NCI-H1417 treated with DMSO at 0.1 percent for 48 hours (cell line): ENCODE results near the gene SPG11.
"Not testable (repeated sequence)": the region's sequence is repeated elsewhere in the genome, so short reads cannot be mapped to it uniquely, and the experiment has no call there.

Source experiments
- DNase-seq: peaks from one replicate; lab custom pipeline; 2025; lab: John Stamatoyannopoulos, UW

SPG11 gene

DNA sequence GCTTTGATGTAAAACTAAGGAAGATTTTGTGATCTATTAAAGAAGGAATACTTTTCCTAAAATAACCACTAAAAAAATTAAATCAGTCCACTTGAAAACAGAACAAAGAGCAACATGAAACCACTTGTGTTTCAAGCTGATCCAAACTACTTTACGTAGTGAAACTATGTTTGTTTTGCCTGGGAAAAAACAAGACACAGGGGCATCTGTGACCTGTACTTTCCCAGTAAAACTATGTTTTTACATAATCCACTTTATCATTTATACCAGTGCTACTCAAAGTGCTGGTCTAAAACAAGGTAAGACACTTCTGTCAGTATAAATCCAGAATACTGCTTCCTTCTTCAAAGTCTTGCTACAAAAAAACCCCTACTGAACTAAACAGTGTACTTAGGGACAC lies 56.7 kb downstream of the SPG11 start:
- no peak for DNase-seq

DNA sequence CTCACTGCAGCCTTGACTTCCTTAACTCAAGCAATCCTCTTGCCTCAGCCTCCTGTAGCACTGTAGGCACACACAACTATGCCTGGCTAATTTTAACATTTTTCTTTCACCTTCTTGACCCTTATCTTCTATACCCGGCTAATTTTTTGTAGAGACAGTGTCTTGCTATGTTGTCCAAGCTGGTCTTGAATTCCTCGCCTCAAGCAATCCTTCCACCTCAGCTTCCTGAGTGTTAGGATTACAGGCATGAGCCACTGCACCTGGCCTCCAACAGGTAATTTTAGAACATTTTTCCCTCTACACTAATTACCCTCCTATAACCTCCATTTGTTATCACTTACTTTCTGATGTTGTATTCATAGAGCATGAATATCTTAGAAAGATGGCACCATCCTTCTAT lies 60.3 kb downstream of the SPG11 start:
- no peak for DNase-seq

DNA sequence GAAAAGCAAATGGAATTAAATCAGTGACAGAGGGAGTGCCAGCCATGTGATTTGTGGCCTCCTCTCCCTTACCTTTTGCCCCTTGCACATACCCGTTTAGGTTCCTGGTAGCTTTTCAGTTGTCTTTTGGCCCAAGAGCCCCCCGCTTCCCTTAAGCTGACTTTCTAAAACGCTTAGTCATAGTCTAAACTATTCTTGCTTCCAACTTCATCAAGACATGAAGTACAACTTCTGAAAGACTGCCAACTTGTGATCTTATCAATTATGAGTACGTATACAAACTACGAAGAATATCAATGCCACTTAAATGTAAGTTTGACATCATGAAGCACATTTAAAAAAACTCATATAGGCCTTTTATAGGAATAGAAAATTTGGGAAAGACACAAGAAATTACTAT lies 64.6 kb downstream of the SPG11 start:
- DNase-seq: no peak

DNA sequence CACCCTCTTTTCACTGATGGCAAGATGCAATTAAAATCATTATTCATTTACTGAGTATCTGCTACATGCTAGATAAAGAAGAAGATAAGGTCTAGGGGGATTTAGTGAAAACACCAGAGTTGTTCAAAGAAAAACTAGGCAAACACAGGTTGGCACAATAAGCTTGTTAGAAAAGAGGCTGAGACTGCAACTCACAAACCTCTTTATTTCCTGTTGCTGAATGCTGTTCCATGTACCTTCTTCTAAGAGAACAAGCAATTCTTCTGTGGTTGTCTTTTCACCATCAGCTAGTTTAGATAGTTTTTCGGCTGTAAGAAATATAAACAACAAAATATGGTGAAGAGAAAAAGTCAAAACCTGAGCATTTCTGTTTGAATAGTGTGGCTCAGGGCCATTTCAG lies 65.4 kb downstream of the SPG11 start:
- DNase-seq: no peak

DNA sequence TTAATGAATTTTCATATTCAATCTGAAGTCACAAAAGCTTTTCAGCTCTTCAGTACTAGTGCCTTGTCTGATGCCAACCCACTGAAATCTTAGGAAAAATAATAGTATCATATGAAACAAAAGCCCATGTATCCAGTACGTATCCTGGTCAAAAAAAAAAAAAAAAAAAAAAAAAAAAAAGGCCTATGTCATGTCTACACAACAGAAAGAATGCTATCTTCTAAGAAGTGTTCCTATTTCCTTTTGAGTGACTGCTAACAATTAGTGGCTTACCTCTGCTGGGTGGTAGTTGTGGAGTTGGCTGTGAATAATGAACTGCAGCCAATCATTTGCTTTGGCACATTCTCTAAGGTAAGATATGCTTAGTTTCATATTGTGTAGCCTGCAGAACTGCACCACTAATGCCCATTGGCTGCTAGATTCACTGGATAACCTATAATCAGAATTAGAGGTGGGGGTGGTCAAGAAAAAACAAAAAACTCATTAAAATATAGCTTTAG lies 66.9 kb downstream of the SPG11 start:
- no peak for DNase-seq

DNA sequence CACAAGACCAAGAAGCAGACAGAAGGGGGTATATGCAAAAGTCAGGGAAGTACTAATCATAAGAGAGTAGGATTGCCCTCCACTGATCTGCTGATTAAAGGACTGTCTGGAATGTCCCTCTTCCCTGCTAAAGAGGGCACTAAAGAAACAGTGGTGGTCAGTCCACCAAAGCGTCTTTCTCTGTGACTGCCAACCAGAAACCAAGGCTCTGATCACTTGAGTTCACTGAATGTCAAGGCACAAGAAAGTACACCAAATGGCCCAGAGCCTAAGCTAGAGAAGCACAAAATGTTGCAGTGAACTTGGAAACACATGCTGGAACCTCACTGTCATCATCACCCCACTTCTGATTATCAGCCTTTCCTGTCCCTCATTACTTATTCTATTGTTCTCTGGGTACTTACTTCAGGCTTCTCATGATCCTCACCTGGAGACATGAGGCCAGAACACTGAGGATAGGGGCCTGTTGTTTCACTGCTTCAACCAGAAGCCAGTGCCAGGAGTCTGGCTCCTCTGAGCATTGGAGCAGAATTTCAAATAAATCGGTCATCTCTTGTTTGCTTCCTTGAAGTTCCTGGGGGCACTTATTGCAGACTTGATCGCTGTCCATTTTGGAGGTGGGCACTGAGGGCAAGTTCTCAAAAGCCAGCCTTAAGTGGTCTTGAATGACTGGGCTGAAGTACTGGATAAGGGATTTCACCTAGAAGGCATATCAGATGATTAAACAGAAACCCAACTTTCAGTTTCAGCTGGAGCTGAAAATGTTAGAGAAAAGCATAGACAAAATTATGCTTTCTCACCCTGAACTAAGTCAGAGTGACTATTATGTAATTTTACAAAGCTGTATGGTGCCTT lies 67.6 kb downstream of the SPG11 start:
- DNase-seq: no peak

DNA sequence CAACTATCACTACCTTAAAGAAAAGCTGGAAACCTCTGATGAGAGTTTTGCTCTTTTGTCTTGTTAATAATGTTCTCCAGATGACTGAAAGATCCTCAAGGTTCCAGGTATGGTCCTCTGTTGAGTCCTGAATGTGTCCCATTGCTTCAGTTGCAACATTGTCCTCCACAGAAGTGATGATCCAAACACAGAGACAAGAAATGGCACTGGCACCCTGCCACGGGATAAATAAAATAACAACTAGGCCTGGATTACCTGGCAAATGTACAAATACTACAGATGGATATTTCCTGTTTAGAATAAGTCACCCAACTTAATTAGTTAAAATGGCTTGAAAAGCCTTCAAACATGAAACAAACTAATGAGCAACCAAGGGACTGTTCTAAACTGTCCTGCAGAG lies 68.2 kb downstream of the SPG11 start:
- no peak for DNase-seq

DNA sequence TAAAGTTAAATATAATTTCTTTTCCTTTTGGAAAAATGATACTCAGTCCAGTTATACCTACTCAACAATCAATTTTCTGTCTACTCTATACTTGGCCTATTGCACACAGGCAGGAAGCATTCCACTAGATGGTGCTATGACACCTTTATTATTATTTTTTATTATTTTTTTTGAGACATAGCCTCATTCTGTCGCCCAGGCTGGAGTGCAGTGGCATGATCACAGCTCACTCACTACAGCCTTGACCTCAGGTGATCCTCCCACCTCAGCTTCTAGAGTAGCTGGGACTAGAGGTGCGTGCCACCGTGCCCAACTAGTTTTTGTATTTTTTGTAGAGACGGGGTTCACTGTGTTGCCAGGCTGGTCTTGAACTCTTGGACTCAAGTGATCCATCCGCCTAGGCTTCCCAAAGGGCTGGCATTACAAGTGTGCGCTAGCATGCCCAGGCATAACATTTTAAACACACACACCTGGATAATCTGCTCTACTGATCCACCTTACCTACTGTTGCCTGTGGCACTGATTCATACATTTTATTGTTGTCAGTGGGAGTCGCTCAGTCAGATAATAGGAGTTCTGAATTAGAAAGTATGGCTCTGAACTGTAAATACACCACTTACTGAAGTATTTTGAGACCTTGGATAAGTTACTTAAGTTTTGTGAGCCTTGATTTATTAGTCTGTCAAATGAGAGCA lies 70.3 kb downstream of the SPG11 start:
- DNase-seq: no peak

DNA sequence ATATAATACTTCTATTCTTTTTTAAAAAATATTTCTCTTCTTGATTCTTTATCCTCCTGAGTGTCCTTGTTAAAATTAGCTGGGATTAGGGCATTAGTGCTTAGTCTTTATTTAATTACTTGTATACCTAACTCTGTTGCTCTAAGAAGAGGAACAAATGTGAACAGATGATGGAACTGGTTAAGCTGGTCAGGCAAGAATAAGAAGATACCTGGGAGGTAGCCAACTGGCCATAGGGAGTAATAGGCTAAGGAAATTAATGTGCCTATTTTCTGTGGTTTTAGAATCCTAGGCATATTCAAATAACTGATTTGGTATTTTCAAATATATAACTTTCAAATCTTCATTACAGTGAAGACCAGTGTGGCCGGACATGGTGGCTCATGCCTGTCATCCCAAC lies 72.1 kb downstream of the SPG11 start:
- DNase-seq: no peak

DNA sequence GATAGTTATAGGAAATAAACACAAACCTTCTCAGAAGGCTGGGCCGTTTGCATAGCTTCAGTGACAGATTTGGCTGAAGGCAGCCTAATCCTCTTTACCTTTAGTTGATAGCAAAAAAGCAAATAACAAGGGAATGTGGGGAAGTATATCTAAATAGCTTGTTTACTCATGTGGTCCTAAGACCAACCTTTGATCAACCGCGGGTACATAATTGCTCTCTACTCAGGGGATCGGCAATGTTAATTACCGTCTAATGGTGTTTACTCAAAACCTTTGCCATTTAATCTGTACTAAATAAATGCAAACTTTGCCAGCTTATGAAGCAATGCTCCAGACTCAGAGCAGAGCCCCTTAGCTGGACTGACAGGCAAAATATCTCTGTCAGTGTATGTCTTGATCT lies 74.9 kb downstream of the SPG11 start:
- no peak for DNase-seq

DNA sequence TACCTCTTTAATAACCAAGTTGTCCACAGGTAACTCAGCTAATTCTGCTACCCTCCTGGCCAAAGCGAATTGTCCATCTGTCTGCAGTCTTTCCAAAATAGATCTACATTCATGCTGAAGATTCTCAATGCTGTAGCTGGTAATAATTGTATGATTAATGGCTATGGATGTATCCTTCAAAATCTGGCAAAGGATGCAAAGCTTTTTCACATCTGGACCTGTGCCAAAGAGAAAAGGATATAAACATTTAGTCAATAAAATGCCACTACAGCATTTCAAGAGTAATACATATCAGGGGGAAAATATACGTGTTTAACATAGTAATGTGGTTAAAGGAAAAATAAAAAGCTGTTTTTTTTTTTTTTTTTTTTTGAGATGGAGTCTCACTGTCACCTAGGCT lies 77.8 kb downstream of the SPG11 start:
- DNase-seq: no peak

DNA sequence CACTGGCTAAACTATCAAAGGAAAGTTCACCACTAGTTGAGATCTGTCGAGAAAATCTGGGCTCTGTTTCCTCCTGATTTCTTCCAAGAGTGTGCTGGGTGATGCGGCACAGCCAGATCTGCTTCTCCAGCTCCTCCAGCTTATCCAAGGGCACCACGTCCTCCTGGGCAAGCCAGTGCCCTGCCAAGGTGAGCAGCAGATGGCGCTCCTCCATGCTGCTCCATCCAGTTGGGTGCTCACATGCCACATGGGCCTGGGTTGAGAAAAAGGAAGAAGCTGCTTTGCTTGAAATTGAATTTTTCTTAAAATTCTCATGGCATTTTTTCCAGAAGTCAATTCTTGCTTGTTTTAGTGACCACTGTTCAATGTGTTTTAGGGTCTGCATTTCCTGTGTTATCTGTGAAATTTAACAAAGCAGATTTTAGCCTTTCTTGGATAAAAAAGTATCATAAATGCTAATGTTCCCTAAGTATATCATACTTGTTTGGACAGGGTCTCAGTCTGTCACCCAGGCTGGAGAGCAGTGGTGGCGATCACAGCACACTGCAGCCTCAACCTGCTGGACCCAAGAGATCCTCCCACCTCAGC lies 79.2 kb downstream of the SPG11 start:
- DNase-seq: no peak

DNA sequence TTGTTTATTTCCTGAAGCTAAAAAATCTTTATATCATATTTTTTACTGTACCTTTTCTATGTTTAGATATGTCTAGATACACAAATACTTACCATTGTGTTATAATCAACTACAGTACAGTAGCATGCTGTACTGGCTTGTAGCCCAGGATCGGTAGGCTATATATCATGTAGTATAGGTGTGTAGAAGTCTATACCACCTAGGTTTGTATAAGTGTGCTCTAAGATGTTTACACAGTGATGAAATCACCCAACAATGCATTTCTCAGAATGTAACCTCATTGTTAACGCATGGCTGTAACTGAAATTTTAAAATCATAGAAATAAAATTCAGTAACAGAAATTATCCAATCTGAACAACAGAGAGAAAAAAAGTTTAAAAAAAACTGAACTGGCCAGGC lies 83.4 kb downstream of the SPG11 start:
- no peak for DNase-seq

DNA sequence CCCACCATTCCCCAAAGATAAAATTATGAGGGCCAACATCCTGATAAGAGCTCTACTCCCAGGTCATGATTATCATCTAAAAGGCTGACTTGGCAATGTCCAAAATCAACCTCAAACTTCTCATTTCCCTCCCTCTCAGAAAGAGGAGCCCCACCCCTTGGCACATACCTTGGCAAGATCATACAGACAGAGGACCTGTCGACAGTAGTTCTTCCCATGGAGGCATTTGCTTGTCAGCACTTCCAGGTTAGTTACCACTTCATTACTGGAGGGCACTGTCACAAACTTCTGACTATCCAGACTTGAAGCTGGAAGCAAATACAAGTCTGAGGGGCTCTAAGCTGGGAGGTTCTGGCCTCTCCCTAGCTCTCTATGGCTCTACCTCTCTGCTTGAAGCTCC lies 88.7 kb downstream of the SPG11 start:
- no peak for DNase-seq

DNA sequence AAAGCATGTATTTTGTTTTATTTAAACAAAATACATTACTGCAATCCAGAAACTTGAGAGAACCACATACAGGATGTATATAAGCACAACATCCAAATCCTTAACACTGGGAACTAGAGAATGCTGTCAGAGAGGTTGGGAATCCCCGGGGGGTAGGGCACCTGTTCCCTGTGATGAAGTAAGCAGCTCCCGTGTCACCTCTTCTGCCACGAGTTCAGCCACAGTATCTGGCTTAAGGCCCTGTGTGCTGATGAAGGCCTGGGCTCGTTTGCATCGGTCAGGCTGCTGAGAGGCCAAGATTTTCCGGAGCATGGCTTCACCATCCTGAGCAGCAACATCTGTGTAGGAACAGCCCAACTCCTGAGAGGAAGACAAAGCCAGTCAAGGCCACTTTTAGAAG lies 90.1 kb downstream of the SPG11 start:
- DNase-seq: no peak

DNA sequence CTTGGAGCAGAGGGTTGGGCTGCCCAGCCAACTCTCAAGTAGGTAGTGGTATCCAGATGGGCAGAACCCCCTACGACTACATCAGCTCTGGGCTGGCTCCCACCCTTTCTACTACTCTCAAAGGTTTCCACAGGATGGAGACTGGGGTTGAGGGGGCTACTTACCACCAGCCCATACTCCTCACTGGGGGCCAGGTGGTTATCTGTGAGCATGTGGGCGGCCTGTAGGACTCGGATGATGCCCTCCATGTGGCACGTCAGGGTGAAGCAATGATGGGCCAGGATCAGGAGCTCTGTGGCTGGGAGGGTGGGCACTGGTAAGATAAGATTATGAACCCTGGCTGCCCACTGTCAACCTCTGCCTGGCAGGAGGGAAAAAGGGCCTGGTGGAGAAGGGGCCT lies 93.1 kb downstream of the SPG11 start:
- no peak for DNase-seq

DNA sequence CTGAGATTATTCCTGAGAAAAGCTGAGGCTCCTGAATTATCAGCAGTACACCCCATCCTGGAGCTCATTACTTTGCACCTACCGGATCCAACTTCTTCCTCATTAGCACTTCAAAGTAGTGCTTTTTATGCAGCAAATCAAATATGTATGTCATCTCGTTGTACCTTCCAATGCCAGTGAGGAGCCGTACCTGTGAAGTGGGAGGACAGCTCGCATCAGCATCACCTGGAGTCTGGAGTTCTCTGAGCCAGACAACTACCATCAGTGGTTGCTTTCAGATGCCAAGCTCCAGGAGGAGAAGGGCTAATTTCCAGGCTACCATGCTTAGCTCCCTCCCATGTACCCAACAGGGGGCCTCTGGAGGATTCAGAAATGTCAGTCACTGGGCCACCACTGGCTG lies 94.1 kb downstream of the SPG11 start:
- DNase-seq: no peak

DNA sequence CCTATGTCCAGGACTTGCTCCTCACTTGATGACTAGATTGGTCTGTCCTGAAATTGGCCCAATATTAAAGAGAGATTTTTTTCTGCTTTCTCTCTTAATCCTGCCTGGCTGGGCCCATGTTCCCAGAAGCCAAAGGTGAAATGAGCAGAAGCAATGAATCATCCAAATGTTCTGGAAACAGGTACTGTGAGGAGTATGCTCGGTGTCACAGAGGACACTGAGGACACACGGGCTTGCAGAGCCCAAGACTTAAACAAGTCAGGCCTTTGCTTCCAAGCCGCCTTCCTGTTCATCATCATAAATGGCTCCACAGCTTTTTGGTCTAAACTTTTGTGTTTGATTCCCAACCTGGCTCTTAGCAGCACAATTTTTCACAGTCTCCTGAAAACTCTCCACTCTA lies 95.1 kb downstream of the SPG11 start:
- no peak for DNase-seq

DNA sequence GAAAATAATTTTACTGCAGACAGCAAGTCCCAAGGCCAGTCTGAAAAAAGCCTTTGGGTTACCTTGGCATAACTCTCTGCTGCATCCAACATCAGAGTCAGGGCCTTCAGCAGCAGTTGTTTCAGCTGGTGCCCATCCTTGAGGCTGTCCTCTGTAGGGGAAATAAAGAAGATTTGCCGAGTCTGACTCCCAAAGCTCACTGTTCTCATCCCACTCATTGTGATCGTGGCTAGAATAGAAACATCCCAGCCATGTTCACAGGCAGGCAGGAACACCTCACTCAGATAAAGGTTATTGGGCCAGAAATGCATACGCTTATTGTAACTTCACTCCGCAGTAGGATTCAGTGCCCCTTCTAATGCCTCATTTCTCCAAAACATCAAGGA lies 97.3 kb downstream of the SPG11 start:
- no peak for DNase-seq

DNA sequence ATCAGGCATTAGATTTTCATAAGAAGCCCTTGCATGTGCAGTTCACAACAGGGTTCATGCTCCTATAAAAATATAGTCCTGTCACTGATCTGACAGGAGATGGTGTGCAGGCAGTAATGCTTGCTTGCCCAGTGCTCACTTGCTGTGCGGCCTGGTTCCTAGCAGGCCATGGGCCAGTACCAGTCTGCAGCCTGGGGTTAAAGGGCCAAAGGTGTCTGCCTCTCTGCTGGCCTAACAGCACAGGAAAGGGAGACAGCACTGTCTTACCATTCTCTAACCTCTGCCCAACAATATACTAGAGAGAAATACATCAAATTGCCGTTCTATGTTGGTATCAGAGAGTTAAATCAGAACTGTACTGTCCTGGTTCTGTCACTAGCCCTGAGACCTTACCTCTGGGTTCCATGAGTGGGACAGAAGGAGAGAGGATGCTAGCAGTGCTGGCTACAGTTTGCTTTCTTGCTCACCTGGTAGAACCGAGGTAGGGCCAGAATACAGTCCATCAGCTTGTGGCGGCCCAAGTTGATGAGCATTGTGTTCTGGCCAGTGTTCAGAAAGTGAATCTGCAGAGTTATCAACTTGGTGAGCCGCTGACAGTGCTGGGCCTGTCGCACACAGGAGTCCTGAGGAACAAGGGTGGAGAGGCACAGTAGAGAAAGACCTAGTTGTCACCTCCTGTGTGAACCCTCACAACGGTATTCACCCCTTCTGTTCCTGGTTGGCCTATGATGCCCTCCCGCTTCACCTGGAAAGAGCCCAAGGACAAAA lies 97.9 kb downstream of the SPG11 start:
- no peak for DNase-seq

DNA sequence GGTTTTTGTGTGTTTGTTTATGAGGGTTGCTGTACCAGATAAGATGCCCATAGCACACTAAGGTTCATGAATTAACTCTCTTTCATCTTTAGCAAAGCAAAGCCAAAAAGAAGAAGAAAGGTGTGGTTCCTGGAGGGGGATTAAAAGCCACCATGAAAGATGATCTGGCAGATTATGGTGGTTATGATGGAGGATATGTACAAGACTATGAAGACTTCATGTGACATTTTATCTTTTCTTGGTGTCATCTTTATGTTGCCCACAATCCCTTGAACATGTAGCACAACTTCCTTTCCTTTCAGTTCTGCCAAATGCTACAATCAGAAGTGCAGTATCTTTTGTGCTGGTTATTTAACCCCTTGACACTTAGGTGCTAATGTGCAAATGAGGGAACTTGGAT lies 102.5 kb downstream of the SPG11 start:
- not testable (repeated sequence) for DNase-seq

DNA sequence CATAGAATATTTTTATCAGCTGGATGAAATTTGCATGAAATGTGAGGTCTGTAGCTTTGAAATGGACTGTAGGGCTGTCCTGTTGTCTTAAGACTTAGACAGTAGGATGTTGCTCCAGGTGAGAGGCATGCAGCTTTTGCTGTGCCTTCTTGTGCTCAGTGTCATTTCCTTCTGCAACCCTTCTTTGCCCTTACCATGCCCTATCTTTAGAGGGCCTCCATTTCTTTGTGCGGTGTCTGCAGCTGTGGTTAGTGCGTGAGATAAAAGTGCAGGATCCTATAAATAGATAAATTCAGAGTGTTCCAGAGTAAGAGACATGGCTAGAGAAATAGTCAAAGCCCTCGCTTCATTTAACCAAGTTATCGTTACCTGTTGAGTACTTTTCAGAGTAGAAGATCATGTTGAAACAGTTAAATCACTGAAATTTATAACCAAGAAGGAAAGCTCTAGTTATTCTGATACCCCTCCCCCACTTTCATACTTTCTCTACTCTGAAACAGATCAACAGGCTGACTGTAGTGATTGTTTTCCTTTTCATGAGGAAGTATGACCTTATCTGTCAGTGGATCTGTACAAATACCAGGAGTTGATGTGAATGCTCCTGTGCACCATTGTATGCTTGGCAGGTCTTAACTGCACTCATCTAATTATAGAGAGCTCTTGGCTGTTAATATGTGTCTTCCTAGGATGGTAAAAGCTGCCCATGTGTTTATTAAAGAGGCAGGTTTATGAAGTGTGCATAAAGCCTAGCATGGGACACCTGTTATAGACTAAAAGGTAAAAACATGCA lies 108.3 kb downstream of the SPG11 start:
- DNase-seq: no peak
